GM18868 (cell line): ENCODE results near the gene WDFY1.
A peak's percentile ranks its signal among the peaks of the same experiment; 100 is the strongest.

Source experiments
- ATAC-seq: cut with Tn5 transposase; IDR thresholded peaks from one replicate; pipeline ENCODE4 v1.9.1; 2021; ENCODE audit warnings: mild to moderate bottlenecking, moderate library complexity; ENCODE audit not compliant: unreplicated experiment

WDFY1 gene

DNA sequence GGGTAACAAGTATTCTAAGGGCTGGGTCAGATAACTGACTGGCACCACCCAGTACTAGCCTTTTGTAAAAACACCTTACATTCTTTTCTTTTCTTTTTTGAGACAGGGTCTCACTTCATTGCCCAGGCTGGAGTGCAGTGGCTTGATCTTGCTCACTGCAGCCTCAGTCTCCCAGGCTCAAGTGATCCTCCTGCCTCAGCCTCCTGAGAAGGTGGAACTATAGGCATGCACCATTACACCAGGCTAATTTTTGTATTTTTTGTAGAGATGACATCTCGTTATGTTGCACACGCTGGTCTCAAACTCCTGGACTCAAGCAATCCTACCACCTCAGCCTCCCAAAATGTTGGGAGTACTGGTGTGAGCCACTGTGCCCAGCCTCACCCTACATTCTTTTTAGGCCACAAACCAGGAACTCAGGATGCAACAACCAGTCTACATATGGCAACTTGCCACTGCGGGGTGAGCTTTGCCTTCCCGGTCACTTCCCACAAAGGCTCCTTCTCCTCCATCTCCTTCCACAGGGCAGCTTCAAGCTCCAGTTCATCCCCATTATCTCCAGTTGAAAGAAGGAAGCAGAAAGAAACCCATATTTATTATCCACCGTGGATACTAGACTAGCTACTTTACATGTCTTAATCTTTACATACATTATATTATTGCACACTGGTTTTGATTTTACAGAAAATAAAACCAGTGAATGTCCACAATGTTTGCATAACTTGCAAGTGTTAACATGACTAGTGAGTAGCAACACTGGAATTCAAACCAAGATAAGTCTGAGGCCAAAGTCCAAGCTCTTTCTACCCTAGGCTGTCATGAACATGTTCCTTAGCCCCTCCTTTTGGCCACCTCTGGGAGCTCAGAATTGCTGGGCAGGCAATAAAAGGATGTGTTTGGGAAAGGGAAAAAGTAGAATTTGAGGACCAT, 84.1 kb downstream of the WDFY1 start:
- ATAC-seq = no peak

- no peak for ATAC-seq
Observed at GRCh38 chr2:223859070-223859469, 86.1 kb downstream of the WDFY1 start.

DNA sequence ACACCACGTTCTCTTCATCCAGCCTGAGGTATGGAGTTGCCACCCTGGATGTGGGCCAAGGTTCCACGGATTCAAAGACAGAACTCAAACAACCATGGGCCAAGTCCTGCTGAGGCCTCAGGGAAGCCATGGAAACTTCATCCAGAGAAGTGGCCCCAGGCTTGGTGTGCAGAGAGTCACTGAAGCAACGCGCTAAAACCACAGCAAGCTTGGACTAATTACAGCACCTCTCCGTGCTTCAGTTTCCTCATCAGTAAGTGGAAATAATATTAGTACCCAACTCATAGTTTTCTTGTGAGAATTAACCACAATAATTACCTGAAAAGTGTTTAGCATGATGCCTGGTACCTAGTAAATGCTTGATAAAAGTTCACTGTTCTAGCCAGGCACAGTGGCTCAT, 88.6 kb downstream of the WDFY1 start:
- no peak for ATAC-seq

GRCh38 chr2:223856021-223856420, 89.1 kb downstream of the WDFY1 start:
- no peak for ATAC-seq

DNA sequence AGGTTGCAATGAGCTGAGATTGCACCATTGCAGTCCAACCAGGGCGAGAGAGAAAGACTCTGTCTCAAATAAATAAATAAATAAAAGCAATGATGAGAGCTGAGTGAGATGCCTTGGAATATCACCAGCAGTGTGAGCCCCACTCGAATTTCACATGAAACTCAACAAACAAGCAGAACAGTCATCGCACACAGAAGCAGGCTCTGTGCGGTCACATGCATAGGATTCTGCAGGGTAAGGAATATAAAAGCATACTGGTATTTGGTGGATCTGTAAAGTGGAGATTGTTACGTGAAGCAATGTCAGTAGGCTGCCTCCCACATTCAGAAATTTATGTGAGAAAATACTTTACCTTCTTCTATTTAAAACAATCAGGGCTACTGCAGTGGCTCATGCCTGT, 89.7 kb downstream of the WDFY1 start:
- no peak for ATAC-seq

GRCh38 chr2:223854741-223855140, 90.4 kb downstream of the WDFY1 start:
- ATAC-seq = peak; percentile 69

GRCh38 chr2:223853425-223853837, 91.7 kb downstream of the WDFY1 start:
- peak; percentile 50 for ATAC-seq

DNA sequence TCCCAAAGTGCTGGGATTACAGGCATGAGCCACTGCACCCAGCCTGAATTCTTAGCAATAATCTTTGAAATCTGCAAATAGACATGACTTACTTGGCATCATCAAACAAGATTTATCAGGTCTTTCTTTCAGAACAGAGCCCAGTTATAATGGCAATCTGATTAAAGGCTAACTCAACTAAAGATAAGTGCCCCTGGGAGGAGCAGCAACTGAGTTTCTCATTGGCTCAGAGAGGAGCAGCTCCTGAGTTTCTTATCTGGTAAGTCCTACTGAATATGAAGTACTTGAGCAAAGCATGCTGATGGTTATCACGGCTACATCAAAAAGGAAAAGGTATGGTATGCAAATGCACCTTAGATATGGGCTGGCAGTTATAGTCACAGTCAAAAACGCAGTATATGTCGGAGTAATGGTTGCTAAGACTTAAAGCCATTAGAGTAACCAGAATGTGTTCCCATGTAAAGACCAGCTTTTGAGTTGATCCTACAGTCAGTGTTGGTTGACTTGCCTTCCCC, 92.8 kb downstream of the WDFY1 start:
- no peak for ATAC-seq

DNA sequence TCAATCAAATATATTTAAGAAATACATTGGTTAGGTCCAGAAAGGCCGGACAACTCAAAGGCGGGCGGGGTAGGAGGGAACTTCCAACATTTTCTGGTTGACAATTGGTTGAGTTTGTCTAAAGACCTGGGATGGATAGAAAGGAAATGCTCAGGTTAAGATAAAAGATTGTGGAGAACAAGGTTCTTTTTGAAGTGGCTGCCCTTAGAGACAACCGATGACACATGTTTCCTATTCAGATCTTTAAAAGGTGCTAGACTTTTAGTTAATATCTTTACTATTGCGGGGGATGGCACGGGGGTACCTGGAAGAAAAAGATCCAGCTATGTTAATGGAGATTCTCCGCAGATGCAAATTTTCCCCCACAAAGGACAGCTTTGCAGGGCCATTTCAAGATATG, 97.7 kb downstream of the WDFY1 start:
- no peak for ATAC-seq

DNA sequence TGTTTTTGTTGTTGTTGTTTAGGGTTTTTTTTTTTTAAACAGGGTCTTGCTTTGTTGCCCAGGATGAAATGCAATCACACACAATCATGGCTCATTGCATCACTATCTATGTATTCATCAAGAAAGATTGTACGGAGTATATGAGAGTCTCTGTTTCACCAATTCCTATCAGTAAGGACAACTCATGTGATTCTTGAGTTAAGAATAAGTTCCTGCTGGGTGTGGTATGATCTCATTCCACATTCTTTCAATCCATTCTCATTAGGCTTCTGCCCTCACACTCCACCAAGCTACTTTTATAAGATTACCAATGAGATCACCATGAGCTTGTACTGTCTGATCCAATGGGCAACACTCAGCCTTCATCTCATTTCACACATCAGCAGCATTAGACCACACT, 98.6 kb downstream of the WDFY1 start:
- ATAC-seq = no peak

- ATAC-seq = peak; percentile 35
Observed at GRCh38 chr2:223841436-223842190, 103.5 kb downstream of the WDFY1 start.

DNA sequence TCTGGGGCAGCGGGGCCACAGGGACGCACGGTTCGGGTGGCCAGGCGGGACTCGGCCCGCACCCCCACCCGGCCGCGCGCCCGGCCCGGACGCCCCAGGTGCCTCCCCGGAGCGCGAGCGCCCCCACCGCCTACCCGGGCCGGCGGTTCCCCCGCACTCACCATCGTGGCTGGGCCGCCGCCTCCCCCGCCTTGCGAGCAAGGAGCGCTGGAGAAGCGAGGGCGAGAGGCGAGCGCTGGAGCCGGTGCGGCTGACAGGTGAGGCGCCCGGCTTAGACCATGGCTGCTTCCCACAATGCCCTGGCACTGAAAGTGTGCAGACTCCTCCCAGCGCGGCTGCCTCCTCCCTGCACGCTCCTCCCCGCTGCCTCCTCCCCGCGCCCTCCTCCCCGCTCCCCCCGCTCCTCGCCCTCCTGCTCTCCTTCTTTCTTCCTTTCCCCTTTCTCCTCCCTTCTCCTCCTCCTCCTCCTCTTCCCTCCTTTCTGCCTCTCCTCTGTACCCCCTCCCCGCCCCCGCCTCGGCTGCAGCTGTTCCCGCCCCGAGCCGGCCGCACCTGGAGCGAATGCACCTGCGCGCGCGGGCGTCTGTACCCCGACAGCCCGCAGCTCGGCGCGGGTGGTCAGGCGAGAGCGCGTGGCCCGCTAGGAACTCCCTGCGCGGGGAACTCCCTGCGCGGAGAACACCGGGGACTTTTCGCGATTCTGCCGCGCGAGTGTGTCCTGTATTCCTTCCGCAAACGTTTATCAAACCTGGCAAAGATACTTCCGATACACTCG, 107.7 kb downstream of the WDFY1 start, which contains the start of gene AP1S3:
TSS of gene AP1S3 (minus strand) at position 296 of the 775 bp plus-strand sequence. CDS start at position 164, 132 bp downstream.
- ATAC-seq = peak; percentile 75

GRCh38 chr2:223835701-223836532, 109.2 kb downstream of the WDFY1 start:
- peak; percentile 55 for ATAC-seq

DNA sequence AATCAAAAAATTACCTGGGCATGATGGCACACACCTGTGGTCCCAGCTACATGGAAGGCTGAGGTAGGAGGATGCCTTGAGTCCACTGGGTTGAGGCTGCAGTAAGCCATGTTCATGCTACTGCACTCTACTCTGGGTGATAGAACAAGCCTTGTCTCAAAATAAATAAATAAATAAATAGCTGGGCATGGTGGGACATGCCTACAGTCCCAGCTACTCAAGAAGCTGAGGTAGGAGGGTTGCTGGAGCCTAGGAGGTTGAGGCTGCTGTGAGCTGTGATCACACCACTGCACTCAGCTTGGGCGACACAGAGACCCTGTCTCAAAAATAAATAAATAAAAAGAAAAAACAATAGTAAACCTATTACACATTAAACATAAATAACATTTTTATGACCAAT, 110.7 kb downstream of the WDFY1 start:
- ATAC-seq = no peak

DNA sequence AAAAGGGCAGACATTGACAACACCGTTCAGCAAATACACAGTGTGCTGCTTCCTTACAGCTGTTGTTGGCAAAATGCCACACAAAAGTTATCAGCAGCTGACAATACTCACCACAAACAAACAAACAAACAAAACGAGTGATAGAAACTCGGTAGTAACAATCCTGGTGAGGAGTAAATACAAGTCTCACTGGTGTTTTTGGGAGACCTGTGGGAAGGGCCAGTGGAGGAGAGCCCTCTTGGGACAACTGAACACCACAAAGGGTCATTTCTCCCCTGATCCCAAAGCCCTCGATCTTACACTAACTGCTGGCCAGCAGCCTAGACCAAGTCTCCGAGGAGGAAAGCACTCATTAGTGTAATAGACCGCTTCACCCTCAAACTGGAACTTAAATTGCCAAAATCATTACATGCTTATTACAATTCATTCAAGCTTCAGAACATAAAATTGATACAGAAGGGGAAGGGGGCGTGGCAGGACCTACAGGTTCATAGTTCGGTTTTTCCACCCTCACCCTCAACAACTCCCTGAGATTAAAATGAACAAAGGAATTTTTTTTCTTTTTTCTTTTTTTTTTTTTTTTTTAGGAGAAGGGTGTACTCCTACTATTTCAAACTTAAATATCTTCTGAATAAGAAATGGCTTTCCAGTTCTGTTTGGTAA, 112.8 kb downstream of the WDFY1 start:
- ATAC-seq = no peak

GRCh38 chr2:223829128-223829527, 116.0 kb downstream of the WDFY1 start:
- no peak for ATAC-seq

- no peak for ATAC-seq
Observed at GRCh38 chr2:223828314-223828713, 116.8 kb downstream of the WDFY1 start.

DNA sequence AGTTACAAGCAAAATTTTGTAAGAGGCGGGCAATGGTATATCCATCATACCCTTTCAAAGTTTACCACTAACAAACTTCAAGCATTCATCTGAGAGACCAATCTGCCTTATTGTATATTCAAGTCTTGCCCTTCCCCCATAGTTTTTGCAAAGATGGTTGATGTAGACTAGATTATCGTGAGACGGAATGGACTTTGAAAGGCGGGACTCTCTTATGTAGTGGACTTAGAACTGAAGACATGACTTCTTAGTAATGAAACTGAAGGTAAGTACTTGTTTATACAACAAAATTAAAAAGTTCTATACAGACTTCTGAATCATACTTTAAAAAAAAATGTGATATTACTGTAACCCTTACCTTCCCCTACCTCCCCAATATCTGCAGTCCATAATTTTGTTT, 118.1 kb downstream of the WDFY1 start:
- ATAC-seq = no peak
